Activated CD4-positive, alpha-beta T cell treated with anti-CD3 and anti-CD28 coated beads for 24 hours (primary cell): ENCODE results near the gene PSMA8.
"Not testable (repeated sequence)": the region's sequence is repeated elsewhere in the genome, so short reads cannot be mapped to it uniquely, and the experiment has no call there.

Source experiments
- DNase-seq, 2 donors: peaks; one replicate each; pipeline ENCODE4 v3.0.0-alpha.2; 2020; ENCODE audit warnings: low read depth in 2 of 2

Gene PSMA8

DNA sequence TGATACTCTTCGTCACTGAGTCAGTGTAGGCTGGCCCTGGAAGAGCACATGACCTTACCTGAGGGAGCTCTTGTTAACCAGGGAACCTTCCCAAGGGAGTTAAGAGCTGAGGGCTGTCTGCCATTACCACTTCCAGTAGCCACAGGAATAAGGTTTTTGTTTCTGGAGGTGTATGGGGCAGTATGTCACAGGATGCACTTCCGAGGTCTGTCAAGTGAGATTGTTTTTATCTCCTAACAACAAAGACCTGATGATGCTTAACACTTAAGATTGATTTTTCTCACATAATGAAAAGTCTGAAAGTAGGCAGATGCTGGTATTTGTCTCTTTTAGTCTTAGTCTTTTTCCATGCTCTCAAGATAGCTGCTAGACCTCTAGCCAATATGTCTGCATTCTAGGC, 41.8 kb downstream of the PSMA8 start:
- no peak for DNase-seq

DNA sequence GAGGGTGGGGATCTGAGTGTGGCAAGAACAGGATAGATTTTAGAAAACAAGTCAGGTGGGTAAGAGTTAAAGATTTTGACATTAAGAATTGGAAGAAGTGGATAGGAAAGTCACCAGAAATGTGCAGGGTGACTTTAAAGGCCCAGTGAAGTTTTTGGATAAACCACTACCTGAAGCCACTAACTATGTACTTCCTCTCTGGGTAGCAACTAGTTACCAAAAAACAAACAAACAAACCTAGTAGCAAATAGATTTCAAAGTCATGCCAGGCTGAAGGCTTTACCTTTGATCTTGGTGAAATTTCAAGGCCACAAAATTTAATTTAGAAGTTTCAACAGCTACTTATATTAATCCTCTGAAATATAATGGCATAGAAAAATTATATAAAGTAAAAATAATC, 42.5 kb downstream of the PSMA8 start:
- no peak for DNase-seq

DNA sequence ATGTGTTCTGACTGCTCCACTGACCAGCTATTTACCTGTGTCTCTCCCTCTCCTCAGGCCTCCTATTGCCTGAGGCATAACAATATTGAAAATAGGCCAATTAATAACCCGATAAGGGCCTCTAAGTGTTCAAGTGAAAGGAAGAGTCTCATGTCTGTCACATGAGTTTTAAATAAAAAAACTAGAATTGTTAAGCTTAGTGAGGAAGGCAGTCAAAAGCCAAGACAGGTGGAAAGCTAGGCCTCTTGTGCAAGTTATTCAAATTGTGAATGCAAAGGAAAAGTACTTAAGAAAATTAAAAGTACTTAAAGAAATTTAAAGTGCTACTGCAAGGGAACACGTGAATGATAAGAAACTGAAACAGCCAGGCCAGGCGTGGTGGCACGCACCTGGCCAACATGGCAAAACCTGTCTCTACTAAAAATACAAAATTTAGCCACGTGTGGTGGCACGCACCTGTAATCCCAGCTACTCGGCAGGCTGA, 47.7 kb downstream of the PSMA8 start:
- no peak for DNase-seq

DNA sequence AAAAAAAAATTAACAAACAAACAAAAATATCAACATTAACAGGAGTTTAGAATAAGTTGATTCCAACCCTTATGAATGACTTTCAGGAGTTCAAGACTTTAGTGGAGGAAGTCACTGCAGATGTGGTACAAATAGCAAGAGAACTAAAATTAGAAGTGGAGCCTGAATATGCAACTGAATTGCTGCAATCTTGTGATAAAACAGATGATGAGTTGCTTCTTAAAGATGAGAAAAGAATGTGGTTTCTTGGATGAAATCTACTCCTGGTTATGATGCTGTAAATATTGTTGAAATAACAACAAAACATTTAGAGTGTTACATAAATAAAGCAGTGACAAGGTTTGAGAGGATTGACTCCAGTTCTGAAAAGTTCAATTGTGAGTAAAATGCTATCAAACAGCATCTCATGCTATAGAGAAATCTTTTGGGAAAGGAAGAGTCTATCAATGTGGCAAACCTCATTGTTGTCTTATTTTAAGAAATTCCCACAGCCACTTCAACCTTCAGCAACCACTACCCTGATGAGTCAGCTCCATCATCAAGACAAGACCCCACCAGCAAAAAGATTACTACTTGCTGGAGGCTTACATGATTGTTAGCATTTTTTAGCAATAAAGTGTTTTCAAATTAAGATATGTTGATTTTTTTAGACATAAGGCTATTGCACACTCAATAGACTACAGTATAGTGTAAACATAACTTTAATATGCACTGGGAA, 49.9 kb downstream of the PSMA8 start:
- no peak for DNase-seq

DNA sequence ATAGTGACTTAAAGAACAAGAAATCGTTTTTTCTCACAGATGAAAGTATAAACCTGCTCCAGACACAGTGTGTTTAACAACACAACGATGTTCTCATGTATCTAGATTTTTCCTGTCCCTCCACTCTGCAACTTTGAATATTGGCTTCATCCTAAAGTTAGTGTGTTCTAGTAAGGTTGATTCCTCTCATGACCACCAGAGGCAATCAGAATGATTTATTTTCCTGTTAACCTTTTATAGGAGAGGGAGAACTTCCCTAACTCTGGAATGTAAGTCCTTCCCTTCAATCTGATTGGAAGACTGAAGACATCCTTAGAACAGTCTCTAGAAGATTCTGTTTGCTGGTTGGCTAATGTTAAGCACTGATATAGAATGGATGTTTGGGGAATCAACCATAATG, 51.6 kb downstream of the PSMA8 start:
- no peak for DNase-seq

DNA sequence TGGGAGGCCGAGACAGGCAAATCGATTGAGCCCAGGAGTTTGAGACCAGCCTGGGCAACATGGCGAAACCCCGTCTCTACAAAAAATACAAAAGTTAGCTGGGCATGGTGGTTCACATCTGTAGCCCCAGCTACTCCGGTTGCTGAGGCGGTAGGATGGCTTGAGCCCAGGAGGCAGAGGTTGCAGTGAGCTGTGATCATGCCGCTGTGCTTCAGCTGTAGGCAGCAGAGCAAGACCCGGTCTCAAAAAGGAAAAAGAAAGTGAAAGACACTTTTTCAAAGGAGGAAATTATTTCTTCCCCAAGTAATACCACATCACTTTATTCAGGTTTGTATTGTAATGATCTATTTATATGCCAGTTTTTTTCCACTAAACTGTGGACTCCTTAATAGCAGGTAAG, 56.8 kb downstream of the PSMA8 start:
- peak; percentile 7 to 12 for DNase-seq

DNA sequence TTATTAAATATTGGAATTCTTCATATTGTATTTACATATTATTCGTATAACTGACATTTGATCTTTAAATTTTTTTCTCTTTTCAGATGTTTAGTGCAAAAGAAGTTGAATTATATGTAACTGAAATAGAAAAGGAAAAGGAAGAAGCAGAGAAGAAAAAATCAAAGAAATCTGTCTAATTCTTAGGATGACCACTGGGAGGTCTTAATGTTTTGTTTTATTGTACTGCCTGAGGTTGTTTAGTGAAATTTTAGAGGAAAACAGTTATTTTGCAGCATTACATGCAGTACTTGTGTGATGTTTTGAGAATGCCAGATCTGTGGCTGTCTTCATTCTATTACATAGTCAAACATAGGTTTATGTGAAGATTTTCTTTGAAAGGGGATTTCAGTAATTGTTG, 58.6 kb downstream of the PSMA8 start:
- no peak for DNase-seq

DNA sequence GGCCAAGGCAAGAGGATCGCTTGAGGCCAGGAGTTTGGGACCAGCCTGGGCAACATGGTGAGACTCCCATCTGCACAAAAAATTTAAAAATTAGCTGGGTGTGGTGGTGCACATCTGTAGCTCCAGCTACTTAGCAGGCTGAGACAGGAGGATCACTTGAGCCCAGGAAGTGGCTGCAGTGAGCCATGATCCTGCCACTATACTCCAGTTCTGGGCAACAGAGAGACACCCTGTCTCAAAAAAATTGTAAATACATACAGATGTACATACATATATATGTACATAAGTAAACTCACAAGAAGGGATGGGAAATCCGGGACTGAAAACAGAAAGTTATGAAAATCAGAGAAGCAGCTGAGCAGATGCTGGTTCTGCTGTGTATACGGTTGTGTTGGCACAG, 62.9 kb downstream of the PSMA8 start:
- DNase-seq: no peak

DNA sequence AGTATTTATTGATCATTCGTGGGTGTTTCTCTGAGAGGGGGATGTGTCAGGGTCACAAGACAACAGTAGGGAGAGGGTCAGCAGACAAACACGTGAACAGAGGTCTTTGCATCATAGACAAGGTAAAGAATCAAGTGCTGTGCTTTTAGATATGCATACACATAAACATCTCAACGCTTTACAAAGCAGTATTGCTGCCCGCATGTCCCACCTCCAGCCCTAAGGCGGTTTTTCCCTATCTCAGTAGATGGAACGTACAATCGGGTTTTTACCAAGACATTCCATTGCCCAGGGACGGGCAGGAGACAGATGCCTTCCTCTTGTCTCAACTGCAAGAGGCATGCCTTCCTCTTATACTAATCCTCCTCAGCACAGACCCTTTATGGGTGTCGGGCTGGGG, 68.3 kb downstream of the PSMA8 start:
- DNase-seq: not testable (repeated sequence)

DNA sequence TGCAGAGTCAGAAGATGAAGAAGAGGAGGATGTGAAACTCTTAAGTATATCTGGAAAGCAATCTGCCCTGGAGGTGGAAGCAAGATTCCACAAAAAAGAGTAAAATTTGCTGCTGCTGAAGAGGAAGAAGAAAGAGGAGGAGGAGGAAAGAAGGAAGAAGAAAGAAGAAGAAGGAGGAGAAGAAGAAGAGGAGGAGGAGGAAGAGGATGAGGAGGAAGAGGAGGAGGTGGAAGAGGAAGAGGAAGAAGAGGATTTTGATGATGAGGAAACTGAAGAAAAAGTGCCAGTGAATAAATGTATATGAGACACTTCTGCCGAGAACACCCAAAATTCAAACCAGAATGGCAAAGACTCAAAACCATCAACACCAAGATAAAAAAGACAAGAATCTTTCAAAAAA, 71.6 kb downstream of the PSMA8 start:
- no peak for DNase-seq

DNA sequence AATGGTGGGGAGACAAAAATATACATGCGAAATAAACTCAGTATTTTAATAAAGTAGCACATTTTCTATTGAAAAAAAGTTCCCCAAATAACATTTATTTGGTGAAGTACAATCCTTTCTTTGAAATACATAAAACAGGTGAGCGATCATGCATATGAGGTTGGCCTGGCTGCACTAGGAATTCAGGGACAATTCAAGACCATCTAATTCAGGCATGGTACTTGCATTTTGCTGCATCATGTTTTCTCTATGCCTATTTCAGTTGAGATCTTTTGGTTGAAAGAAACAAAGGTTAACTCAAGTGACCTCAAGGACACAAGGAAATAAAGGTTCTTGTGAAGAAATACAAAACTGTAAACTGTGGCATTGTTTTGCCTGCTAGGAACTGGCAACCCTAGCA, 72.8 kb downstream of the PSMA8 start:
- no peak for DNase-seq

DNA sequence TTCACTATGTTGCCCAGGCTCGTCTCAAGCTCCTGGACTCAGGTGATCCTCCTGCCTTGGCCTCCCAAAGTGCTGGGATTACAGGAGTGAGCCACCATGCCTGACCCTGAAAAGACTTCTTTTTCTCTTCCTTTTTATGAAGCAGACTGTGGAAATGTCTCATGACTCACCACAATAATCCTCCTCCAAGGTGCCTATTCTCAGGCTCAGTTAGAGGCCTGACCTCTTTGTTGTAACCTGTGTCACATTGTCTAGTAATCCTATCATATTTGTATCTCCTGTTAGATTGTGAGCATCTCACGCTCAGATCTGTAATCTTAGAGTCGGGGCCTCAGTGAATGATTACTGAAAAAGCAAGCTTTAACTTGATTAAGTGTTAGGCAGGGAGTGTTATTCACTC, 74.3 kb downstream of the PSMA8 start:
- DNase-seq: no peak

DNA sequence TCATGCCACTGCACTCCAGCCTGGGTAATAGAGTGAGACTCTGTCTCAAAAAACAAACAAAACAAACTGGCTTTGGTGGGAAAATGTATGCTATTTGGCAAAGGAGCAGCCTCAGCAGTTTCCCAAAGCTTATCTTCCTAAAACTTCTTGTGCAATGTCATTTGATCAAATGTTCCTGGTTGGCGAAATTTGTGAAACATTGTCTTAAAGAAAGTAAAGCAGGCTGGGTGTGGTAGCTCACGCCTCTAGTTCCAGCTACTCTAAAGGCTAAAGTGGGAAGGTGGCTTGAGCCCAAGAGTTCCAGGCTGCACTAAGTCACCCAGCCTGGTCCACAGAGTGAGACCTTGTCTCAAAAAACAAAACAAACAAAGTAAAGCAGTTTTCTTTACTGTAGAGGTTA, 75.3 kb downstream of the PSMA8 start:
- no peak for DNase-seq

DNA sequence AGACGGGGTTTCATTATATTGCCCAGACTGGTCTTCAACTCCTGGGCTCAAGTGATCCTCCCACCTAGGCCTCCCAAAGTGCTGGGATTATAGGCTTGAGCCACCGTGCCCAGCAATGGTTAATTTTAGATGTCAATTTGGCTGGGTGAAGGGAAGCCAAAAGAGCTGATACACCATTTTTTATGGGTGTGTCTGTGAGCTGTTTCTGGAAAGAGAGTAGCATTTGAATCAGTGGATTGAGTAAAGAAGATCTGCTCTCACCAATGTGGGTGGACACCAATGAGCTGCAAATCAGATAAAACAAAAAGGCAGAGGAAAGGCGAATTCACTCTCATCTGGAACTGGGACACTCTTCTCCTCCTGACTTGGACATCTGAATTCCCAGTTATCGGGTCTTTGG, 76.5 kb downstream of the PSMA8 start:
- DNase-seq: no peak

DNA sequence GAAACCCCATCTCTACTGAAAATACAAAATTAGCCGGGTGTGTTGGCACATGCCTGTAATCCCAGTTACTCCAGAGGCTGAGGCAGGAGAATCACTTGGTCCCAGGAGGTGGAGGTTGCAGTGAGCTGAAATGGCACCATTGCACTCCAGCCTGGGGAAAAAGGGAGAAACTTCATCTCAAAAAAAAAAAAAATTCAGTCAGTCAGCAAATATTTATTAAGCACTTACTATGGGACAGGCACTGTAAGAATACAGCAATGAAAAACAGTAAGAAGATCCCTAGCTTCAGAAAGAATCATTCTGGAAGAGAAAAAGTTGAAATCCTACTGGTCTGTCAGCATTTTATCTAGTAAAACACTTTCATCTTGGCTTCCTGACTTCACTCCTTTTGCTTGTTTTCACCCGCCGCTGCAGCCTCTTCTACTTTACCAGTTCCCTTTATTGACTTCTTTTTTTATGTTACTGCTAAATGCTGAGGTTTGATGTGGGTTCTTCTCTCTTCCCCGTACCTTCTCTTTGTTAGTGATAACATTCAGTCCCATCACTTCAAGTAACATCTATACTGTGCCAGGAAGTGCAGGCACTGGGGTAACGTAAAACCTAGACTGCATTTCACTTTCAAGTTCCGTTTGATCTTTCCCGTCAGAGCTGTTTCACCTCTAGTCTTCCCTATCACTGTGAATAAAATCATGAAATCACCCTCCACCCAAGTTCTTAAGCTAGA, 81.7 kb downstream of the PSMA8 start:
- no peak for DNase-seq

DNA sequence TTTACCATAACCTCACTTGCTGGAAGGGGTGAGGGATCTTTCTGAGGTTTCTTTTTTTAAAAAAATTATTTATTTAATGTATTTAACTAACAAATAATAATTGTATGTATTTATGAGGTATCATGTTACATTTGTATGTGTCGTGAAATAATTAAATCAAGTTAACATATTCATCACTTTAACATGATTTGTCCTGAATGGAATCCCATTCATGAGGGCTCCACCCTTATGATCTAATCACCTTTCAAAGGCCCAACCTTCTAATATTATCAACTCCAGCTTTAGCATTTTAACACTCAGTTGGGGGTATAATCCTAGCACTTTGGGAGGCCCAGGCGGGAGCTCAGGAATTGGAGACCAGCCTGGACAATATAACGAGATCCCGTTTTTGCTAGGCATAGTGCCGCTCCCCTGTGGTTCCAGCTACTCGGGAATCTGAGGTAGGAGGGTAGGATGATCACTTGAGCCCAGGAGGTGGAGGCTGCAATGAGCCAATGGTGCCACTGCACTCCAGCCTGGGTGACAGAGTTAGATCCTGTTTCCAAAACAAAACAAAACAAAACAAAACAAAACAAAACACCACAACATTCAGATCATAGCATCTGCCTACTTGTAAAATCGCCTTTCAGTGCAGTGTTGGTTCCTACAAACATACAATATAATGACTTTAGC, 91.5 kb downstream of the PSMA8 start:
- no peak for DNase-seq

DNA sequence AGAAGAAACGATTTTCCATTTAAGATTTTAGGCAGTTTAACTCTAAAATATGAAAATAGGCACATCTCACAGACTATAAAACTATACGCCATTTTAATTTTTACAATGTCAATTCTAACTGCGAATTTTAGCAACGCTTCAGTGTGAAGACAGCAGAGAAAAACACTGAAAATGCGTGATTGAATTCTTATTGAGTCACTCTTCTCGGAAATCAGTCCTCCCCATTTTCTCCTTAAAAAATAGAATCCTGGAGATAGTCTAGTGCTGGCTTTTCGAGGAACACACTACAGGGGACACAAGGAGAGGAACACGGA, 92.2 kb downstream of the PSMA8 start:
- DNase-seq: no peak

DNA sequence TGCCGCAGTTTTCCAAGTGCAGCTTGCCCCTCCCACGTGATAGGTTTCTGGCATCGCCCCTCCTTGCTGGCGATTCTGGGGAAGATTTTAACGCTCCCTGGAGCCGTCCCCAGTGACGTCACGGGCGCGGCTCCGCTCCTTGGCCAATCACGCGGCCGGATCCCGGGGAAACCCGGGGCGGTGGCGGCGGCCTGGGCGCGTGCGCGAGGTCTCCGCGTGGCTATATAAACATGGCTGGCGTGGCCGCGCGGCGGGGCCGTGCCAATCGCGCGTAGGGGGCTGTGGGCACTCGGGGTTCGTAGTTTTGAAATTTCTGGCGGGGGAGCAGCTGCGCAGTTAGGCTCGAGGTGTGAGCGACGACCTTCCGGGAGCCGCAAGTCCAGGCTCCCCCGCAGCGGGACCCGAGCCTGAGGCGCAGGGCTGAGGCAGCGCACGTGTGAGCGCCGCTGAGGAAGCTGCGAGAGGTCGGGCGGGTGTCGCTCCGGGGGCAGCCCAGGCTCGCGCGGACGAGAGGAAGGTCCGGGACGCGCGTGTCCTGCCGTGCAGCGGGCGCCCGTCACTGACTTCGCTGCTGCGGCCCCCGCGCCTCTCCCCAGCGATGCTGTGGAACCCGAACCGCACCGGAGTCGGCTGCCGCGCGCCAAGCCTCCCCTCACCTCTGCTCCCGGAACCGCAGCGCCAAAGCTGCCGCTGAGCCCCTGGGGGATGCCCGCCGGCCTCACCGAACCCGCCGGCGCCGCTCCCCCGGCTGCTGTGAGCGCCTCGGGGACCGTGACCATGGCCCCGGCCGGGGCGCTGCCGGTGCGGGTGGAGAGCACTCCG, 92.8 kb downstream of the PSMA8 start, which contains the start of gene TAF4B:
TSS of gene TAF4B (plus strand) at position 217 of the 822 bp plus-strand sequence. CDS start at position 706, 489 bp downstream.
- peak; percentile 91 to 92 for DNase-seq

DNA sequence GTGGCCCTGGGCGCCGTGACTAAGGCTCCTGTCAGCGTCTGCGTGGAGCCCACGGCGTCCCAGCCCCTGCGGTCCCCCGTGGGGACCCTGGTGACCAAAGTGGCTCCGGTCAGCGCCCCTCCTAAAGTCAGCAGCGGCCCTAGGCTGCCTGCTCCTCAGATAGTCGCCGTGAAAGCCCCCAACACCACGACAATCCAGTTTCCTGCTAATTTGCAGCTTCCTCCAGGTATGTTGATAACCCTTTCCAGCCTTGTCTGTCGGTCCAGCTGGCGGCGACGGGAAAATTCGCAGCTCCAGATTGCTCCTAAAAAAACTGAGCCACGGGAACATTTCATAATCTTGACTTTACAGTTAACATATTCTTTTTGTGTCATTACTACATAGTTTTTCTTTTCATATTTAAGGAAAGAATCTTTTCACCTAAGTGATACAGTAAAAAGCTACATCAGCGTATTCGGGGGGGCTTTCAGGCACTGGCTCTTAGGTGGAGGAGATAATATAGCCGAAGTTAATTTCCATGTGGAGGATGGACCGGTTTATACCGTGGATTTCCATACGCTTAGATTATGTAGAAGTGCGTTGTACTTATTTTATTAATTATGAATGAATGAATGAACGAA, 93.5 kb downstream of the PSMA8 start:
- DNase-seq: no peak

DNA sequence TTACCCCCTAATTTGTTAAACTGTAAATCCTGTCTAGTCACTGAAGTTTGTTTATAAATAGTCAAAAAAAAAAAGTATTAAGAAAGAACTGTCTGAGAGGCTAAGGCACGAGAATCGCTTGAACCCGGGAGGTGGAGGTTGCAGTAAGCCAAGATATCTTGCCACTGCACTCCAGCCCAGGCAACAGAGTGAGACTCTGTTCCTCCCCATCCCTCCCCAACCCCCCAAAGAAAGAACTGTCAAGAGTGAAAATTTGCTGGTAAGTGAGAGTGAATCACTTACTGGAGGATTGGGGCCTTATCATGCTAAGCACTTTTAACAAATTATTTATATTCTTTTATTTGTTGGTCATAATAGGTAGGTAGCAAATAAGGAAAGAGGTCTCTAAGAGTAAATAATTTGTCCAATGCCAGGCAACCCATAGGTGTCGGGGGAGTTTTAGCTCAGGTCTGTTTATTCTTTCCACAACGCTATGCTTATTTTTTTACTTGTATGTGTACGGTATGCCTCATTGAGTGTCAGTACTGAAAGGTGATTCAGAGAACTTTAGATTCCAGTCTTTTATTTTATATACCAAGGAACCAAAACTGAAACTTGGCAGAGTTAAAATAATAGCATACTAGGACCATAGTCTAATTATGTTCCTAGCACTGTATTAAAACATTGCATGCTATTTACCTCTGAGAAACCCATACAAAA, 95.0 kb downstream of the PSMA8 start:
- no peak for DNase-seq

DNA sequence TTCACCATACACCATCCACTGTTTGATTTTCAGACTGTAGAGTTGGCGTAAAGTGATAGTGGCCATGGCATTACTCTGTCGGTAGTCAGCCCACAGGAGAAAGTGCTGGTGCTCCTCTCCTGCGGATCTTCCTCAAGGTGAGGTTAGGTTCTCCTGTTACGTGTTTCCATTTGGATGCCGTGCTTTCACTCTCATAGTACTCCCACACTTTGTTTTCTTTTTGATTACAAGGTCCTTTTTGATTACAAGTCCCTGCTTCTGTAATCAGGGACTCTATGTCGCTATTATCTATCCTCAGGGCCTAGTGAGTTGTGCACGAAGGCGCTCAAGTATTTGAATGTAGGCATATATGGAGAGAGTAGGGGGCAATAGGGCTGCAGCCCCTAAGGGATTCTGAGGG, 96.8 kb downstream of the PSMA8 start:
- no peak for DNase-seq
